ENCODE measurements around the gene VAPB.
A peak's percentile ranks its signal among the peaks of the same experiment; 100 is the strongest.

The VAPB gene

GRCh38 chr20:58459058-58459750 lies 70.2 kb downstream of the VAPB start:
- Histone ChIP-seq H3K36me3 (ENCODE audit: insufficient read depth, low read length) (no peaks in the 10 kb centered on the region; the same call in 1 of the 2 replicates), H3K4me3 (no peak overlapping the region), H3K27ac (no peak overlapping the region), H3K9me3 (ENCODE audit: low read depth, low read length) (0 out of 2 replicates have a peak, but pooled peaks cover 5% of the 10 kb centered on the region), H3K9ac (ENCODE audit: insufficient read length) (no peak overlapping the region)
- no peak for DNase-seq (ENCODE audit: low read depth, low spot score)
- TF ChIP-seq POLR2AphosphoS5 (IDR thresholded peaks at IDR 0.05; ENCODE audit: borderline replicate concordance, low read depth, low read length) (no peak), FOXP2 (optimal IDR thresholded peaks at IDR 0.05; ENCODE audit: control extremely low read depth, extremely low read length, insufficient read depth) (no peak), EZH2 (IDR thresholded peaks at IDR 0.05) (no peak)

- Histone ChIP-seq H3K9me3 (ENCODE audit: low read depth, low read length) (no peaks in the 10 kb centered on the region), H3K27ac (no peak overlapping the region), H3K4me3 (no peak overlapping the region), H3K36me3 (ENCODE audit: insufficient read depth, low read length) (no peaks in the 10 kb centered on the region), H3K9ac (ENCODE audit: insufficient read length) (no peak overlapping the region)
- TF ChIP-seq POLR2AphosphoS5 (IDR thresholded peaks at IDR 0.05; ENCODE audit: borderline replicate concordance, low read depth, low read length) (no peak), EZH2 (IDR thresholded peaks at IDR 0.05) (no peak), FOXP2 (optimal IDR thresholded peaks at IDR 0.05; ENCODE audit: control extremely low read depth, extremely low read length, insufficient read depth) (no peak)
- DNase-seq (ENCODE audit: low read depth, low spot score), result no peak
Observed at GRCh38 chr20:58461104-58461503, 72.1 kb downstream of the VAPB start.

GRCh38 chr20:58461899-58462298 lies 72.9 kb downstream of the VAPB start:
- H3K36me3 ChIP-seq (ENCODE audit: insufficient read depth, low read length), result no peaks in the 10 kb centered on the region
- H3K4me3 ChIP-seq, result no peak overlapping the region
- DNase-seq (ENCODE audit: low read depth, low spot score), result no peak
- H3K9ac ChIP-seq (ENCODE audit: insufficient read length), result no peak overlapping the region
- H3K27ac ChIP-seq, result no peak overlapping the region
- no peaks in the 10 kb centered on the region for H3K9me3 ChIP-seq (ENCODE audit: low read depth, low read length)
- TF ChIP-seq EZH2 (IDR thresholded peaks at IDR 0.05) (no peak), FOXP2 (optimal IDR thresholded peaks at IDR 0.05; ENCODE audit: control extremely low read depth, extremely low read length, insufficient read depth) (no peak), POLR2AphosphoS5 (IDR thresholded peaks at IDR 0.05; ENCODE audit: borderline replicate concordance, low read depth, low read length) (no peak)

- H3K27ac ChIP-seq, result peak overlapping the region; percentile 19; the same call in 1 of the 2 replicates
- no peak overlapping the region for H3K9ac ChIP-seq (ENCODE audit: insufficient read length)
- no peaks in the 10 kb centered on the region for H3K9me3 ChIP-seq (ENCODE audit: low read depth, low read length)
- no peaks in the 10 kb centered on the region for H3K36me3 ChIP-seq (ENCODE audit: insufficient read depth, low read length)
- H3K4me3 ChIP-seq, result no peak overlapping the region
- TF ChIP-seq POLR2AphosphoS5 (IDR thresholded peaks at IDR 0.05; ENCODE audit: borderline replicate concordance, low read depth, low read length), result no peak
- no peak for TF ChIP-seq FOXP2 (optimal IDR thresholded peaks at IDR 0.05; ENCODE audit: control extremely low read depth, extremely low read length, insufficient read depth)
- TF ChIP-seq EZH2 (IDR thresholded peaks at IDR 0.05), result no peak
- DNase-seq (ENCODE audit: low read depth, low spot score), result no peak
Observed at GRCh38 chr20:58463256-58463655, 74.2 kb downstream of the VAPB start.

GRCh38 chr20:58464838-58465237 lies 75.8 kb downstream of the VAPB start:
- no peaks in the 10 kb centered on the region for H3K9me3 ChIP-seq (ENCODE audit: low read depth, low read length)
- DNase-seq (ENCODE audit: low read depth, low spot score), result no peak
- TF ChIP-seq POLR2AphosphoS5 (IDR thresholded peaks at IDR 0.05; ENCODE audit: borderline replicate concordance, low read depth, low read length), result no peak
- no peak for TF ChIP-seq EZH2 (IDR thresholded peaks at IDR 0.05)
- TF ChIP-seq FOXP2 (optimal IDR thresholded peaks at IDR 0.05; ENCODE audit: control extremely low read depth, extremely low read length, insufficient read depth), result no peak
- no peaks in the 10 kb centered on the region for H3K36me3 ChIP-seq (ENCODE audit: insufficient read depth, low read length)
- H3K4me3 ChIP-seq, result no peak overlapping the region
- no peak overlapping the region for H3K9ac ChIP-seq (ENCODE audit: insufficient read length)
- H3K27ac ChIP-seq, result no peak overlapping the region

GRCh38 chr20:58466095-58466708 lies 77.2 kb downstream of the VAPB start:
- Histone ChIP-seq H3K9ac (ENCODE audit: insufficient read length) (no peak overlapping the region), H3K27ac (no peak overlapping the region), H3K36me3 (ENCODE audit: insufficient read depth, low read length) (no peaks in the 10 kb centered on the region), H3K4me3 (no peak overlapping the region), H3K9me3 (ENCODE audit: low read depth, low read length) (no peaks in the 10 kb centered on the region)
- TF ChIP-seq FOXP2 (optimal IDR thresholded peaks at IDR 0.05; ENCODE audit: control extremely low read depth, extremely low read length, insufficient read depth), result no peak
- TF ChIP-seq EZH2 (IDR thresholded peaks at IDR 0.05), result no peak
- TF ChIP-seq POLR2AphosphoS5 (IDR thresholded peaks at IDR 0.05; ENCODE audit: borderline replicate concordance, low read depth, low read length), result no peak
- no peak for DNase-seq (ENCODE audit: low read depth, low spot score)

GRCh38 chr20:58466729-58467571 lies 77.9 kb downstream of the VAPB start:
- Histone ChIP-seq H3K4me3 (no peak overlapping the region), H3K27ac (no peak overlapping the region), H3K9ac (ENCODE audit: insufficient read length) (no peak overlapping the region), H3K9me3 (ENCODE audit: low read depth, low read length) (no peaks in the 10 kb centered on the region), H3K36me3 (ENCODE audit: insufficient read depth, low read length) (no peaks in the 10 kb centered on the region)
- TF ChIP-seq POLR2AphosphoS5 (IDR thresholded peaks at IDR 0.05; ENCODE audit: borderline replicate concordance, low read depth, low read length), result no peak
- TF ChIP-seq FOXP2 (optimal IDR thresholded peaks at IDR 0.05; ENCODE audit: control extremely low read depth, extremely low read length, insufficient read depth), result no peak
- no peak for TF ChIP-seq EZH2 (IDR thresholded peaks at IDR 0.05)
- DNase-seq (ENCODE audit: low read depth, low spot score), result no peak

Measured in SK-N-MC (cell line).